ENCODE measurements around the gene AGAP5.
"Not testable (repeated sequence)": the region's sequence is repeated elsewhere in the genome, so short reads cannot be mapped to it uniquely, and the experiment has no call there.

AGAP5 gene

DNA sequence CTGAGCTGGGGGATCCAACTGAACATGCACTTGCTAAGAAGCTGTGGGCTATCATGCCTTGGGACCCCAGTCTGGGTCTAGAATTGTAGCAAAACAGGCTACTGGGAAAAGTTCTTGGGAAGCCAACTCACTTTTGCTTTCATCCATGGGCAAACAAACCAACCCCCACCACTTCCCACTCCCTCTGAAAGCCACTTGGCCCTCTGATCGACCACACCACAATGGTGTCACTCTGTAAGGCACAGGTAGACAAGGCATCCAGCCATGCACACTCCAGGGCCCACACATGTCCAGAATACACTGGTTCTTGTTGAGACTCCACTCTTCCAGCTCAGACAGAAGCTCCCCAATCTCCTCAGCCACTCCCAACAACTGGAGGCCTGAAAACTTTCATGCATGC lies 10.2 kb upstream of the AGAP5 start:
- H3K4me1 ChIP-seq (ENCODE audit: control insufficient read depth, insufficient read depth, low read length); H3K4me3 ChIP-seq (ENCODE audit: low read depth, low read length); H3K36me3 ChIP-seq (ENCODE audit: control insufficient read depth, insufficient read depth, low read length); H3K9ac ChIP-seq (ENCODE audit: low read depth, low read length); H3K27me3 ChIP-seq (ENCODE audit: control insufficient read depth, insufficient read depth, low read length); H3K9me3 ChIP-seq (ENCODE audit: control insufficient read depth, insufficient read depth, low read length): not testable (repeated sequence)

DNA sequence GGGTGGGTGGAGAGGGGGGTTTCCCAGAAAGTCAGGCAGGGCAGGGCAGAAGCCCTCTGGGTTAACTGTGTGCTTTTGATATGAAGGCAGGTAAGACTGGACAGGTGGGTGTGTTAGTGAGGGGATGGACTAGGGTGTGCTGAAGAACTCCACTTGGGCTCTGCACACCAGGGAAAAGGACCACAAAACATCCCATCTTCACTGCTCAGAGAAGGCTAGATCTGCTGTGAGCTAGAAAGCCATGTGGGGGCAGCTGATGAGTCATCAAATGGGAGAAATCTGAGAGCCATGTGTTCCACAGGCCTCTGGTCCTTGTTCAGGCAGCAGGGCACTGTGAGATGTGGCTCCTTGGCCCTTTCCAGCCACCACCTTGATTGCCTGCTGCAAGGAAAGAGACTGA lies 9.7 kb upstream of the AGAP5 start:
- H3K36me3 ChIP-seq (ENCODE audit: control insufficient read depth, insufficient read depth, low read length); H3K9me3 ChIP-seq (ENCODE audit: control insufficient read depth, insufficient read depth, low read length); H3K4me3 ChIP-seq (ENCODE audit: low read depth, low read length); H3K9ac ChIP-seq (ENCODE audit: low read depth, low read length); H3K27me3 ChIP-seq (ENCODE audit: control insufficient read depth, insufficient read depth, low read length); H3K4me1 ChIP-seq (ENCODE audit: control insufficient read depth, insufficient read depth, low read length): not testable (repeated sequence)

GRCh38 chr10:73706488-73706887 lies 8.6 kb upstream of the AGAP5 start:
- H3K27me3 ChIP-seq (ENCODE audit: control insufficient read depth, insufficient read depth, low read length); H3K4me1 ChIP-seq (ENCODE audit: control insufficient read depth, insufficient read depth, low read length); H3K4me3 ChIP-seq (ENCODE audit: low read depth, low read length); H3K9ac ChIP-seq (ENCODE audit: low read depth, low read length); H3K36me3 ChIP-seq (ENCODE audit: control insufficient read depth, insufficient read depth, low read length); H3K9me3 ChIP-seq (ENCODE audit: control insufficient read depth, insufficient read depth, low read length): not testable (repeated sequence)

GRCh38 chr10:73705506-73706072 lies 7.7 kb upstream of the AGAP5 start:
- H3K9ac ChIP-seq (ENCODE audit: low read depth, low read length); H3K9me3 ChIP-seq (ENCODE audit: control insufficient read depth, insufficient read depth, low read length); H3K4me1 ChIP-seq (ENCODE audit: control insufficient read depth, insufficient read depth, low read length); H3K4me3 ChIP-seq (ENCODE audit: low read depth, low read length); H3K27me3 ChIP-seq (ENCODE audit: control insufficient read depth, insufficient read depth, low read length); H3K36me3 ChIP-seq (ENCODE audit: control insufficient read depth, insufficient read depth, low read length): not testable (repeated sequence)

DNA sequence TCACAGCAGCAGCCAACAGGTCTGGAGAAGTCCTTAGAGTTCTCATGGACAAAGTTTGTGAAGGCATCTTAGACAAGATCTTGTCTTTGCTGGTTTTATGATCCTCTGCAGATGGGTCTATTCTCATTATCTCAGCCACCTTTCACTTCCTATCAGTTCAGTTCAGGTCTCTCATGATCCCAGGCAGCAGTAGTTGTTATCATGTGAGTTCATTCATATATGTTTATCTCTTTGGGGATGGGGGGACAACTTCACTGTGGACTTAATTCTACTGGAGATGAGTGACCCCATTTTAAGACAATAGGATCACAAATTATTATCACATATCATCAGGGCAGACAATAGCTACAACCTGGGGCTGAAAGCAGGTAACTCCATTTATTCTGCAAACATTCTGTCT lies 6.0 kb upstream of the AGAP5 start:
- not testable (repeated sequence) for H3K4me1 ChIP-seq (ENCODE audit: control insufficient read depth, insufficient read depth, low read length); H3K9ac ChIP-seq (ENCODE audit: low read depth, low read length); H3K36me3 ChIP-seq (ENCODE audit: control insufficient read depth, insufficient read depth, low read length); H3K27me3 ChIP-seq (ENCODE audit: control insufficient read depth, insufficient read depth, low read length); H3K4me3 ChIP-seq (ENCODE audit: low read depth, low read length); H3K9me3 ChIP-seq (ENCODE audit: control insufficient read depth, insufficient read depth, low read length)

DNA sequence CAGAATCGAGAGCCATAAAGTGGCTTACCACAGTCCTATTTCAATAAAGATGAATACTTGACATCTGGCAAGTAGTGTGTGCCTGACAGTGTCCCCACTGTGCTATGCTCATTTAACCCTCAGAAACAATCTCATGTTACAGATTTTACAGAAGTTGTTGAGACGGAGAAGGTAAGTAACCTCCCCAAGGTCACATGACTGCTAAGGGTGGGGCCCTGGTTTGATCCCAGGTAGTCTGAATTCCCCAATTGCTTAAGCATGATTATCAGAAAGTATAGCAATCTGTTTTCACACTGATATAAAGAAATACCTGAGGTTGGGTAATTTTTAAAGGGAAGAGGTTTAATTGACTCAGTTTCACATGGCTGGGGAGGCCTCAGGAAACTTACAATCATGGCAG lies 910 bp upstream of the AGAP5 start:
- not testable (repeated sequence) for H3K36me3 ChIP-seq (ENCODE audit: control insufficient read depth, insufficient read depth, low read length); H3K4me3 ChIP-seq (ENCODE audit: low read depth, low read length); H3K9me3 ChIP-seq (ENCODE audit: control insufficient read depth, insufficient read depth, low read length); H3K9ac ChIP-seq (ENCODE audit: low read depth, low read length); H3K4me1 ChIP-seq (ENCODE audit: control insufficient read depth, insufficient read depth, low read length); H3K27me3 ChIP-seq (ENCODE audit: control insufficient read depth, insufficient read depth, low read length)

DNA sequence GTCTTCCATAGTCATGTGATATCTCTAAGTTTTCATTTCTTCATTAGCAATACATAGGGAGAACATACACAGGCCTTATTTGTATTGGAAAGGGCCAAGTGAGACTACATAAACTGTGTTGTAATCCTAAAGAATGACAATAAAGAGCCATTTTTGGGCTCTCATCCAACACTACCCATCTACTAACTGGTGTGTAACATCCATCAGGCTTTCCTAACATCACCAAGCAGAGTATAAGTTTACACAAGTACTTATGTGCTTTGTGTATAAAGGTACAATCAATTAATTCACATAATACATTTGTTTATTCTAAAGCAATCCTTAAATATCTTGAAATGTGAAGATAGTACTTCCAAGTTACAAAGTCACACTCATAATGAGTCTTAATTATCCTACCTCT lies 2.6 kb downstream of the AGAP5 start:
- not testable (repeated sequence) for H3K36me3 ChIP-seq (ENCODE audit: control insufficient read depth, insufficient read depth, low read length); H3K27me3 ChIP-seq (ENCODE audit: control insufficient read depth, insufficient read depth, low read length); H3K4me3 ChIP-seq (ENCODE audit: low read depth, low read length); H3K9me3 ChIP-seq (ENCODE audit: control insufficient read depth, insufficient read depth, low read length); H3K9ac ChIP-seq (ENCODE audit: low read depth, low read length); H3K4me1 ChIP-seq (ENCODE audit: control insufficient read depth, insufficient read depth, low read length)

GRCh38 chr10:73690755-73691154 lies 7.2 kb downstream of the AGAP5 start:
- not testable (repeated sequence) for H3K27me3 ChIP-seq (ENCODE audit: control insufficient read depth, insufficient read depth, low read length); H3K4me1 ChIP-seq (ENCODE audit: control insufficient read depth, insufficient read depth, low read length); H3K36me3 ChIP-seq (ENCODE audit: control insufficient read depth, insufficient read depth, low read length); H3K4me3 ChIP-seq (ENCODE audit: low read depth, low read length); H3K9me3 ChIP-seq (ENCODE audit: control insufficient read depth, insufficient read depth, low read length); H3K9ac ChIP-seq (ENCODE audit: low read depth, low read length)

DNA sequence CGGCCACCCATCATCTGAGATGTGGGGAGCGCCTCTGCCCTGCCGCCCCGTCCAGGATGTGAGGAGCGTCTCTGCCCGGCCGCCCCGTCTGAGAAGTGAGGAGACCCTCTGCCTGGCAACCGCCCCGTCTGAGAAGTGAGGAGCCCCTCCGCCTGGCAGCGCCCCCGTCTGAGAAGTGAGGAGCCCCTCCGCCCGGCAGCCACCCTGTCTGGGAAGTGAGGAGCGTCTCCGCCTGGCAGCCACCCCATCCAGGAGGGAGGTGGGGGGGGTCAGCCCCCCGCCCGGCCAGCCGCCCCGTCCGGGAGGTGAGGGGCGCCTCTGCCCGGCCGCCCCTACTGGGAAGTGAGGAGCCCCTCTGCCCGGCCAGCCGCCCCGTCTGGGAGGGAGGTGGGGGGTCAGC lies 8.3 kb downstream of the AGAP5 start:
- not testable (repeated sequence) for H3K9ac ChIP-seq (ENCODE audit: low read depth, low read length); H3K36me3 ChIP-seq (ENCODE audit: control insufficient read depth, insufficient read depth, low read length); H3K27me3 ChIP-seq (ENCODE audit: control insufficient read depth, insufficient read depth, low read length); H3K9me3 ChIP-seq (ENCODE audit: control insufficient read depth, insufficient read depth, low read length); H3K4me1 ChIP-seq (ENCODE audit: control insufficient read depth, insufficient read depth, low read length); H3K4me3 ChIP-seq (ENCODE audit: low read depth, low read length)

- not testable (repeated sequence) for H3K36me3 ChIP-seq (ENCODE audit: control insufficient read depth, insufficient read depth, low read length); H3K9me3 ChIP-seq (ENCODE audit: control insufficient read depth, insufficient read depth, low read length); H3K4me3 ChIP-seq (ENCODE audit: low read depth, low read length); H3K4me1 ChIP-seq (ENCODE audit: control insufficient read depth, insufficient read depth, low read length); H3K9ac ChIP-seq (ENCODE audit: low read depth, low read length); H3K27me3 ChIP-seq (ENCODE audit: control insufficient read depth, insufficient read depth, low read length)
Observed at GRCh38 chr10:73687641-73688040, 10.3 kb downstream of the AGAP5 start.

DNA sequence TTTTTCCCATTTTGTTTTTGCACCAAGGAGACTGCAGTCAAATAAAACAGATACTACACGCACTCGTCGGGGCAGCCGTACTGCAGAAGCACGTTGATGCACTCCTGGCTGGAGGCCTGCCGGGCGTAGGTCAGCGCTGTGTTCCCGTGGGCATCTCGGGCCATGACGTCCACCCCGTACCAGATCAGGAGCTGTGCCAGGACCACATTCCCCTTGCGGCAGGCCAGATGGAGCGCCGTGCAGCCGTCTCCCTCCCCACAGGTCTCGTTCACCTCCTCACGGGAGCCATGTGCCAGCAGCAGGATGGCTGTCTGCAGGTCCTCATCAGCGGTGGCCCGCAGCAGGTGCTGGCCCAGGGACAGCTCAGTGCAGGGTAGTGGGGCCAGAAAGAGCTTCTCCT lies 23.4 kb downstream of the AGAP5 start:
- H3K4me1 ChIP-seq (ENCODE audit: control insufficient read depth, insufficient read depth, low read length); H3K36me3 ChIP-seq (ENCODE audit: control insufficient read depth, insufficient read depth, low read length); H3K9me3 ChIP-seq (ENCODE audit: control insufficient read depth, insufficient read depth, low read length); H3K27me3 ChIP-seq (ENCODE audit: control insufficient read depth, insufficient read depth, low read length); H3K4me3 ChIP-seq (ENCODE audit: low read depth, low read length); H3K9ac ChIP-seq (ENCODE audit: low read depth, low read length): not testable (repeated sequence)

- H3K9me3 ChIP-seq (ENCODE audit: control insufficient read depth, insufficient read depth, low read length); H3K27me3 ChIP-seq (ENCODE audit: control insufficient read depth, insufficient read depth, low read length); H3K9ac ChIP-seq (ENCODE audit: low read depth, low read length); H3K36me3 ChIP-seq (ENCODE audit: control insufficient read depth, insufficient read depth, low read length); H3K4me3 ChIP-seq (ENCODE audit: low read depth, low read length); H3K4me1 ChIP-seq (ENCODE audit: control insufficient read depth, insufficient read depth, low read length): not testable (repeated sequence)
Observed at GRCh38 chr10:73668378-73668777, 29.5 kb downstream of the AGAP5 start.

DNA sequence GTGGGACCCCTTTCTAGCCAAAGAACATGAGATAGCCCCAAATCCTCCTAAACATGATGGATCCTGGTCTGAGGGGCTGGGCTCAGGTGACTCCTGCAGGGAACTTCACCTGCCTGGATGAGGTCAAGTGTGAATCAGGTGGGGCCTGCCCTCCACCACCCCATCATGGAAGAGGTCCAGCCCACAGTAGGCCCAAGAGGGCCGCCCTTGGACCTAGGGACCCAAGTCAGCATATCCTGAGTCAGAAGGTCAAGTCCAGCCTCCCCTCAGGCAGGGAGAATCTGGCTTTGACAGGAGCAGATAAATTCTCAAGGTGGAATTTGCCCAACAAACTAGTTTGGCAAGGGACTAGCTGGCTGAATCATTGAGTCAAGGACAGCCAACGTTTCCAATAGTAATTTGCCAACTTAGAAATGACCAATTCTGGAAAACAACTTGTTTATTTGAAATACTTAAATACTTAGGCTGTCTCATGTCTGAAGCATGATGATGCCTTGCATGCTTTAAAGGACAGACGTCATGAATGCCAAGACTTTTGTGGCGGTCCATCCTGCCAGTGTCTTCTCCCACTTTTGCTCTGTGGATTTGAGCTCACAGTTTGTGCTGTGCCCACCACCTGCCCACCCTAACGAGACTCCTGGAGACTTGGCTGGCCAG lies 31.6 kb downstream of the AGAP5 start:
- not testable (repeated sequence) for H3K9ac ChIP-seq (ENCODE audit: low read depth, low read length); H3K9me3 ChIP-seq (ENCODE audit: control insufficient read depth, insufficient read depth, low read length); H3K36me3 ChIP-seq (ENCODE audit: control insufficient read depth, insufficient read depth, low read length); H3K4me3 ChIP-seq (ENCODE audit: low read depth, low read length); H3K27me3 ChIP-seq (ENCODE audit: control insufficient read depth, insufficient read depth, low read length); H3K4me1 ChIP-seq (ENCODE audit: control insufficient read depth, insufficient read depth, low read length)
